ENCODE measurements around the gene PTTG1IP.

GRCh38 chr21:44891631-44892031 lies 18.1 kb upstream of the PTTG1IP start:
- TF ChIP-seq CTCF (conservative IDR thresholded peaks at IDR 0.05 in 1 of 2, IDR thresholded peaks at IDR 0.05 in 1 of 2; ENCODE audit: low read depth in 1 of 2, low read length in 2 of 2) (no peak), EZH2 (IDR thresholded peaks at IDR 0.05; ENCODE audit: low read length, missing control alignments) (no peak)
